Neural cell (in vitro differentiated cells): Measurements from ENCODE around the gene ACOT8. TPM values are rescaled to one million over a fixed set of nuclear protein-coding genes. Genes with fewer than 3 reads are reported as not detected.

Source experiments
- H2AFZ ChIP-seq: fragments of 200-600, 300-800 bp; sonication (generic), shearing (Covaris generic); 2 replicates; pipeline ENCODE4 v1.6.0; 2014; ENCODE audit warnings: low read depth, mild to moderate bottlenecking, antibody characterized with exemption, low read length, moderate library complexity
- H3F3A ChIP-seq: fragments of 200-600 bp; shearing (Covaris generic); 2 replicates; pipeline ENCODE4 v1.6.1; 2016; ENCODE audit warnings: mild to moderate bottlenecking, moderate library complexity, mixed read lengths, antibody characterized with exemption, low read length; ENCODE audit not compliant: insufficient read depth, poor library complexity, severe bottlenecking
- H3K27ac ChIP-seq: fragments of 200-600, 300-800 bp; sonication (generic), shearing (Covaris generic); 2 replicates; pipeline ENCODE4 v1.5.1; 2014; ENCODE audit warnings: mild to moderate bottlenecking, low read length, moderate library complexity
- H3K27me3 ChIP-seq: fragments of 300-800, 200-600 bp; sonication (generic), shearing (Covaris generic); 2 replicates; pipeline ENCODE4 v1.6.0; 2014; ENCODE audit warnings: mild to moderate bottlenecking, low read depth, low read length, moderate library complexity; ENCODE audit not compliant: insufficient read depth
- H3K36me3 ChIP-seq: fragments of 300-800, 200-600 bp; sonication (generic), shearing (Covaris generic); 2 replicates; pipeline ENCODE4 v1.5.1; 2014; ENCODE audit warnings: mild to moderate bottlenecking, antibody characterized with exemption, low read length, moderate library complexity; ENCODE audit not compliant: insufficient read depth
- H3K4me2 ChIP-seq: fragments of 300-800, 200-600 bp; sonication (generic), shearing (Covaris generic); 2 replicates; pipeline ENCODE4 v1.6.0; 2014; ENCODE audit warnings: mild to moderate bottlenecking, low read length
- H3K4me3 ChIP-seq: fragments of 300-800, 200-600 bp; sonication (generic), shearing (Covaris generic); 2 replicates; pipeline ENCODE4 v1.5.1; 2014; ENCODE audit warnings: mild to moderate bottlenecking, low read length, moderate library complexity
- H3K79me2 ChIP-seq: fragments of 200-600 bp; shearing (Covaris generic); replicated peaks from 2 replicates; pipeline ENCODE4 v1.6.0; 2014; ENCODE audit warnings: mild to moderate bottlenecking, low read length, moderate library complexity; ENCODE audit not compliant: insufficient read depth
- H3K9ac ChIP-seq: fragments of 300-800, 200-600 bp; sonication (generic), shearing (Covaris generic); 2 replicates; pipeline ENCODE4 v1.6.1; 2016; ENCODE audit warnings: mild to moderate bottlenecking, low read length, mixed read lengths
- H3K9me2 ChIP-seq: fragments of 200-600 bp; shearing (Covaris generic); 2 replicates; pipeline ENCODE4 v1.6.1; 2016; ENCODE audit warnings: mild to moderate bottlenecking, low read length, mixed read lengths; ENCODE audit not compliant: insufficient read depth
- H3K9me3 ChIP-seq: fragments of 200-600, 300-800 bp; sonication (generic), shearing (Covaris generic); 2 replicates; pipeline ENCODE4 v1.6.1; 2016; ENCODE audit warnings: mild to moderate bottlenecking, mixed run types, low read length, moderate library complexity, mixed read lengths
- H4K20me1 ChIP-seq: fragments of 200-600 bp; shearing (Covaris generic); 2 replicates; pipeline ENCODE4 v1.6.1; 2016; ENCODE audit warnings: mild to moderate bottlenecking, mixed run types; ENCODE audit not compliant: insufficient read depth
- CTCF ChIP-seq: fragments of 450-650 bp; IDR thresholded peaks from 2 replicates; pipeline ENCODE4 v1.5.1; 2014; ENCODE audit warnings: antibody characterized with exemption, mild to moderate bottlenecking, moderate library complexity; ENCODE audit not compliant: poor library complexity, severe bottlenecking
- EP300 ChIP-seq: fragments of 450-650 bp; conservative IDR thresholded peaks from 2 replicates; pipeline ENCODE4 v1.6.1; 2014; ENCODE audit warnings: antibody characterized with exemption, mild to moderate bottlenecking, moderate library complexity; ENCODE audit not compliant: poor library complexity, severe bottlenecking
- EZH2 ChIP-seq: fragments of 200-600, 300-800 bp; shearing (Covaris generic), sonication (generic); IDR thresholded peaks from 2 replicates; pipeline ENCODE4 v1.6.1; 2014; ENCODE audit warnings: antibody characterized with exemption, low read length, borderline replicate concordance, mild to moderate bottlenecking; ENCODE audit not compliant: insufficient read depth, poor library complexity, severe bottlenecking
- MXI1 ChIP-seq: fragments of 450-650 bp; conservative IDR thresholded peaks from 2 replicates; pipeline ENCODE4 v1.6.1; 2014; ENCODE audit warnings: antibody characterized with exemption, mild to moderate bottlenecking; ENCODE audit not compliant: poor library complexity, severe bottlenecking
- POLR2AphosphoS5 ChIP-seq: IDR thresholded peaks from 2 replicates; pipeline ENCODE4 v1.6.1; 2012
- RAD21 ChIP-seq: fragments of 450-650 bp; conservative IDR thresholded peaks from 2 replicates; pipeline ENCODE4 v1.6.1; 2014; ENCODE audit warnings: antibody characterized with exemption, mild to moderate bottlenecking, moderate library complexity
- SMC3 ChIP-seq: fragments of 450-650 bp; conservative IDR thresholded peaks from 2 replicates; pipeline ENCODE4 v1.6.1; 2014; ENCODE audit warnings: antibody characterized with exemption, mild to moderate bottlenecking, moderate library complexity; ENCODE audit not compliant: poor library complexity
- TAF1 ChIP-seq: IDR thresholded peaks from 2 replicates; pipeline ENCODE4 v1.6.1; 2012; ENCODE audit warnings: low read depth
- polyA plus RNA-seq: library from polyadenylated mRNA; depleted of rRNA; stranded (reverse); fragments of >200 nt; gene quantifications from 2 replicates; pipeline ENCODE4 v1.2.3, GENCODE V29; 2014
- TF ChIP-seq, protein P1 (sequence below): IDR thresholded peaks from 2 replicates; pipeline ENCODE4 v1.6.1; 2012; ENCODE audit warnings: borderline replicate concordance

ACOT8 gene
- polyA plus RNA-seq, 1 donor from 2014 or later = 68.7 TPM

GRCh38 chr20:45842169-45842812 is 14.9 kb downstream of the ACOT8 start:
- Histone ChIP-seq H3K4me3 (no peak overlapping the region), H3K79me2 (no peaks in the 10 kb centered on the region), H3K27me3 (no peaks in the 10 kb centered on the region), H4K20me1 (no peaks in the 10 kb centered on the region), H3F3A (no peaks in the 10 kb centered on the region), H3K4me2 (no peak overlapping the region), H3K27ac (no peak overlapping the region), H3K9ac (no peak overlapping the region), H3K9me2 (no peaks in the 10 kb centered on the region), H2AFZ (no peak overlapping the region), H3K36me3 (no peaks in the 10 kb centered on the region), H3K9me3 (no peaks in the 10 kb centered on the region)
- TF ChIP-seq POLR2AphosphoS5 (no peak), CTCF (no peak), SMC3 (no peak), EP300 (no peak), EZH2 (no peak), MXI1 (no peak), RAD21 (no peak), TAF1 (no peak)
- TF ChIP-seq, protein P1, sequence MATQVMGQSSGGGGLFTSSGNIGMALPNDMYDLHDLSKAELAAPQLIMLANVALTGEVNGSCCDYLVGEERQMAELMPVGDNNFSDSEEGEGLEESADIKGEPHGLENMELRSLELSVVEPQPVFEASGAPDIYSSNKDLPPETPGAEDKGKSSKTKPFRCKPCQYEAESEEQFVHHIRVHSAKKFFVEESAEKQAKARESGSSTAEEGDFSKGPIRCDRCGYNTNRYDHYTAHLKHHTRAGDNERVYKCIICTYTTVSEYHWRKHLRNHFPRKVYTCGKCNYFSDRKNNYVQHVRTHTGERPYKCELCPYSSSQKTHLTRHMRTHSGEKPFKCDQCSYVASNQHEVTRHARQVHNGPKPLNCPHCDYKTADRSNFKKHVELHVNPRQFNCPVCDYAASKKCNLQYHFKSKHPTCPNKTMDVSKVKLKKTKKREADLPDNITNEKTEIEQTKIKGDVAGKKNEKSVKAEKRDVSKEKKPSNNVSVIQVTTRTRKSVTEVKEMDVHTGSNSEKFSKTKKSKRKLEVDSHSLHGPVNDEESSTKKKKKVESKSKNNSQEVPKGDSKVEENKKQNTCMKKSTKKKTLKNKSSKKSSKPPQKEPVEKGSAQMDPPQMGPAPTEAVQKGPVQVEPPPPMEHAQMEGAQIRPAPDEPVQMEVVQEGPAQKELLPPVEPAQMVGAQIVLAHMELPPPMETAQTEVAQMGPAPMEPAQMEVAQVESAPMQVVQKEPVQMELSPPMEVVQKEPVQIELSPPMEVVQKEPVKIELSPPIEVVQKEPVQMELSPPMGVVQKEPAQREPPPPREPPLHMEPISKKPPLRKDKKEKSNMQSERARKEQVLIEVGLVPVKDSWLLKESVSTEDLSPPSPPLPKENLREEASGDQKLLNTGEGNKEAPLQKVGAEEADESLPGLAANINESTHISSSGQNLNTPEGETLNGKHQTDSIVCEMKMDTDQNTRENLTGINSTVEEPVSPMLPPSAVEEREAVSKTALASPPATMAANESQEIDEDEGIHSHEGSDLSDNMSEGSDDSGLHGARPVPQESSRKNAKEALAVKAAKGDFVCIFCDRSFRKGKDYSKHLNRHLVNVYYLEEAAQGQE = no peak

- Histone ChIP-seq H3K36me3 (no peaks in the 10 kb centered on the region), H3K27ac (no peak overlapping the region), H3K9me3 (no peaks in the 10 kb centered on the region)
Observed at GRCh38 chr20:45841407-45842129, 15.6 kb downstream of the ACOT8 start.

More at GRCh38 chr20:45841407-45842129, 15.6 kb downstream of the ACOT8 start:
- Histone ChIP-seq H3F3A (no peaks in the 10 kb centered on the region), H3K4me3 (no peak overlapping the region), H3K79me2 (no peaks in the 10 kb centered on the region), H2AFZ (no peak overlapping the region), H3K9ac (no peak overlapping the region), H3K9me2 (no peaks in the 10 kb centered on the region), H4K20me1 (no peaks in the 10 kb centered on the region), H3K27me3 (no peaks in the 10 kb centered on the region), H3K4me2 (no peak overlapping the region)
- no peak for TF ChIP-seq CTCF
- no peak for TF ChIP-seq RAD21
- TF ChIP-seq EP300 = no peak
- TF ChIP-seq, protein P1 = no peak
- TF ChIP-seq SMC3 = no peak
- no peak for TF ChIP-seq EZH2
- no peak for TF ChIP-seq POLR2AphosphoS5
- no peak for TF ChIP-seq TAF1
- no peak for TF ChIP-seq MXI1
